Activated gamma-delta T cell (primary cell): ENCODE data around the gene FAM53A.

Experiments
- DNase-seq: peaks from one replicate; lab custom pipeline; 2025; lab: John Stamatoyannopoulos, UW

Gene FAM53A

GRCh38 chr4:1604181-1604705, 79.9 kb downstream of the FAM53A start:
- DNase-seq: no peak

- DNase-seq: no peak
Observed at GRCh38 chr4:1603413-1604135, 80.5 kb downstream of the FAM53A start.

- DNase-seq: no peak
Observed at GRCh38 chr4:1602655-1603412, 81.3 kb downstream of the FAM53A start.

- DNase-seq: no peak
Observed at GRCh38 chr4:1601852-1602654, 82.1 kb downstream of the FAM53A start.

- no peak for DNase-seq
Observed at GRCh38 chr4:1601533-1601835, 82.6 kb downstream of the FAM53A start.

- no peak for DNase-seq
Observed at GRCh38 chr4:1600811-1601532, 83.1 kb downstream of the FAM53A start.

- DNase-seq: no peak
Observed at GRCh38 chr4:1600211-1600780, 83.8 kb downstream of the FAM53A start.

GRCh38 chr4:1599491-1600210, 84.5 kb downstream of the FAM53A start:
- no peak for DNase-seq

- no peak for DNase-seq
Observed at GRCh38 chr4:1599026-1599481, 85.1 kb downstream of the FAM53A start.

GRCh38 chr4:1598206-1599025, 85.7 kb downstream of the FAM53A start:
- DNase-seq: no peak

GRCh38 chr4:1597021-1597931, 86.8 kb downstream of the FAM53A start:
- no peak for DNase-seq

GRCh38 chr4:1596393-1596792, 87.7 kb downstream of the FAM53A start:
- no peak for DNase-seq

- DNase-seq: no peak
Observed at GRCh38 chr4:1595789-1596325, 88.3 kb downstream of the FAM53A start.

GRCh38 chr4:1594871-1595788, 89.0 kb downstream of the FAM53A start:
- DNase-seq: no peak

- no peak for DNase-seq
Observed at GRCh38 chr4:1593881-1594345, 90.2 kb downstream of the FAM53A start.

GRCh38 chr4:1593458-1593857, 90.7 kb downstream of the FAM53A start:
- no peak for DNase-seq

- DNase-seq: no peak
Observed at GRCh38 chr4:1592709-1593417, 91.2 kb downstream of the FAM53A start.
